Left kidney (tissue), 8 donors: ENCODE data around the gene ANKRD7. TPM values are rescaled to one million over a fixed set of nuclear protein-coding genes. Genes with fewer than 3 reads are reported as not detected.

Source experiments
- DNase-seq: peaks from one replicate; pipeline ENCODE4 v3.0.0-alpha.2; 2013
- long read RNA-seq, 8 donors: transcript quantifications; one replicate each; lab custom pipeline, GENCODE V29; 2026
- polyA plus RNA-seq: library from polyadenylated mRNA; unstranded; fragments of 120-200 nt; gene quantifications from one replicate; pipeline ENCODE4 v1.2.1, GENCODE V29; 2013; ENCODE audit not compliant: insufficient read length

The ANKRD7 gene
- polyA plus RNA-seq = 4.3 TPM
- long read RNA-seq, donor 1 = 0 reads
- long read RNA-seq, donor 2 = 0 reads
- long read RNA-seq, donor 3 = 0 reads
- long read RNA-seq, donor 4 = 0 reads
- long read RNA-seq, donor 5 = 0 reads
- long read RNA-seq, donor 6 = 0 reads
- long read RNA-seq, donor 7 = 0 reads
- long read RNA-seq, donor 8 = 0 reads

GRCh38 chr7:118224521-118224920 lies at the start of gene ANKRD7:
Gene ANKRD7 (plus strand): TSS chr7:118224704. CDS start chr7:118224831, 127 bp downstream.
- no peak for DNase-seq

DNA sequence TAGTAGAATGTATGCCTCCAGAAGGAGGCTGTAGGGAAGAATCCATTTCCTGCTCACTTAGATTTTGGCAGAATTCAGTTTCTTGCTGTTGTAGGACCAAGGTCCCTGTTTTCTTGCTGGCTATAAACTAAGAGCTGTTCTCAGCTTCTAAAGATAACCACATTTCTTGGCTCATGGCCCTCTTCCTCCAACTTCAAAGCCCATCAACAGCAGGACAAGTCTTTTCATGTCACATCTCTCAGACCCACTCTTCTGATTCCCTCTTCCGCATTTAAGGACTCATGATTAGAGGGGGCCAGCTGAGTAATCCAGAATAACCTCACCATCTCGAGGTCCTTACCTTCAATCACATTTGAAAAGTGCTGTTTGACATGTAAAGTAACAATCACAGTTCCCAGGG lies 48.8 kb upstream of the ANKRD7 start:
- no peak for DNase-seq

DNA sequence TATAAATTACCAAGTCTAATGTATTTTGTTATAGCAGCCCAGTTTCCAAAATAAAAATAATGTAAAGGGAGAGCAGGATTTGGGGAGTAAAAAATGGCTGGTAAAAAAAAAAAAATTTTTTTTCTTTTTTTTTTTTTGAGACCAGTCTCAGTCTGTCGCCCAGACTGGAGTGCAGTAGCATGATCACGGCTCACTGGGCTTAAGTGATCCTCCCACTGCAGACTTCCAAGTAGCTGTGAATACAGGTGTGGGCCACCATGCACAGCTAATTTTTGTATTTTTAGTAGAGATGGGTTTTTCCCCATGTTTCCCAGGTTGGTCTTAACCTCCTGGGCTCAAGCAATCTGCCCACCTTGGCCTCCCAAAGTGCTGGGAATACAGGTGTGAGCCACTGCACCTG lies 45.3 kb upstream of the ANKRD7 start:
- no peak for DNase-seq

DNA sequence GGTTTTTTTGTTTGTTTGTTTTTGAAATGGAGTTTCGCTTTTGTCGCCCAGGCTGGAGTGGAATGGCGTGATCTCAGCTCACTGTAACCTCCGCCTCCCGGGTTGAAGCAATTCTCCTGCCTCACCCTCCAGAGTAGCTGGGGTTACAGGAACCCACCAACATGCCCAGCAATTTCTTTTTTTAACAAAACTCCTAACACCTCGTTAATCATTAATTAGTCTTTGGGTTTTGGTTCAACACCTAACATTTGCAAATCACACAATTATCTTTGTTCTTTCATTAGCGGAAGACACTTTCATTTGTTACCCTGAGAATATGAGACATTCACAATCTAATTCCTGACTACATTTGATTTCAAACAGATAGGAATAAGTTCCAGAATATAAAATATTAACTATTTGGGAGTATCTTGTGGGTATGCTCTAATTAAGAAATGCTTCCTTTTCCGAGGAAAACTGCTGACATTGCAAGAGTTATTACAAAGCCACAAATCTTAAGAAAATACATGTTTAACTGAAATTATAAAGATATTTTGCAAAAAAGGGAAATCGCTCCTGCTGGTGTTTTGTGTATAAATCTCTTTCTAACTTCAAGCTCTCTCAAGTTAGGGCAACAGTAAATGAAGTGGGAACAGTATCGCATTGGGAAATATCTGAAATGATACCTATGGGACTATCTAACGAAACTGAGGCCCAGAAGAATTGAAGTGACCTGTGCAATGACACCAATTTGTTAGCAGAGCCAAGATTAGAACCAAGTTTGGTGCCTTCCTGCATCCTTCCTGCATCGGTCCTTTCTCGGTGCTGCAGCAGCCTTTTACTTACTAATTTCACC lies 41.7 kb upstream of the ANKRD7 start:
- DNase-seq = peak; percentile 12

GRCh38 chr7:118183428-118183785 lies 41.1 kb upstream of the ANKRD7 start:
- DNase-seq = no peak

GRCh38 chr7:118183786-118184564 lies 40.5 kb upstream of the ANKRD7 start, which contains the start of gene LSM8:
Gene LSM8 (plus strand): TSS chr7:118184164. CDS start chr7:118184224, 60 bp downstream.
- DNase-seq = peak; percentile 99

GRCh38 chr7:118184565-118184940 lies 40.0 kb upstream of the ANKRD7 start:
- no peak for DNase-seq

GRCh38 chr7:118185163-118185860 lies 39.2 kb upstream of the ANKRD7 start:
- DNase-seq = no peak

GRCh38 chr7:118186501-118186900 lies 38.0 kb upstream of the ANKRD7 start:
- DNase-seq = no peak

DNA sequence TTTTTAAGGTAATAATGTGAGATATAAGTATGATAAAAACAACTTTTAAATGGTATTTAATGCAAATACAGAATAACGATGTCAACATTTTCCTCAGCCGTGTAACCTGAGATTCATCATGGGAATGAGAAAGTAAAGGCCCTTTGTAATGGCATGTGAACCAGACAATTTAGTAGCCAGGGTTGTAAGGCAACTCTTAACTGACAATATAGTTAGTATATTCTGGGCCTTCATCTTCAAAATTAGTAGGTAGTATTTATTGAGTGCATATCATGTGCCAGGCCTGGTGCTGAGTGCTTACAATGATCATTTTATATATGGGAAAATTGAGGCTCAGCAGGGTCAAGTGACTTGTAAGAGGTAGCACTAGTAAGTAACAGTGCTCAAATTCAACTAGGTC lies 29.9 kb upstream of the ANKRD7 start:
- no peak for DNase-seq

DNA sequence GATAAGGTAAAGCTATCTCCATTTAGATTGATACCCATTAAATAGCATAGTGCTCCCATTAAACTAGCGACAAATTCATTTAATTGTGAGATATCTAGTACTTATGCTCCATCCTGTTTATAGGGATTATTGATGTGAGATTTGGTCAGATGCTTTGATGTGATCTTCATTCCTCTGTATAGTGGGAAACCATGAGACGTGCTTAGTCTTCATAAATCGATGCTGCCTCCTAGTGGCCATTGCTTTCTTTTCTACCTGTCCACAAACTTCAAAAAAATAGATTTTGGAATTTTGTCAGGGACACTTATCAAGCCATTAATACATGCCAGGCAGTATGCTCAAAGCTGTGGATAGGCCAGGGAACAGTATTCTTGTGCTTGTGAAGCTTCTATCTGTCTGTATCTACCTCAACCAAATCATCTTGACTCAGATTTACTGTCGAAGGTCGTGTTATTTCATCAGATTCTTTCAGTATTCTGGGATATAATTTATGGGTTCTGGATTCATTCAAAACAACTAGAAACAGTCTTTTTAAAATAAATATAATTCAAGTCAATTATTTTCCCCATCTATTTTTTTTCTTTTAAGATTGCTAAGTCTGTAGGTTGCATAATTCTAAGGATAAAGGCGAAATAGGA lies 28.5 kb upstream of the ANKRD7 start:
- DNase-seq = peak; percentile 45

GRCh38 chr7:118202061-118202460 lies 22.4 kb upstream of the ANKRD7 start:
- no peak for DNase-seq

GRCh38 chr7:118214051-118214832 lies 10.3 kb upstream of the ANKRD7 start:
- DNase-seq = peak; percentile 85

DNA sequence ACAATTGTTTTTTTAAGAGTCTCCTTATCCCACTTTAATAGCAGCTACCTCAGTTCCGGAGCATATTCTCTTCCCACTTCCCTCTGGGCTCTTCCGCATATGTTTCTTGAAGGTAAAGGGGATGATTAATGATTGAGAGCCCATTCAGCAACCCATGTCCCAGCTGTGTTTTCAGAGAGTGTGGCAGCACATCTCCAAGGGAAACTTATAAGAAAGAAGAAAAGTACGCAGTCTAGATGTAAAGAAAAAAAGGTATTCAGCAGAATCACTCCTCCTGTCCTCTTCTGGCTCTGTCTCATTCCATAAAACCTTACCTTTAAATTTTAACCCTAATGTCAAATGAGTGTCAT lies 9.7 kb upstream of the ANKRD7 start:
- DNase-seq = no peak

- DNase-seq = no peak
Measured at GRCh38 chr7:118217210-118217619, 7.3 kb upstream of the ANKRD7 start.

DNA sequence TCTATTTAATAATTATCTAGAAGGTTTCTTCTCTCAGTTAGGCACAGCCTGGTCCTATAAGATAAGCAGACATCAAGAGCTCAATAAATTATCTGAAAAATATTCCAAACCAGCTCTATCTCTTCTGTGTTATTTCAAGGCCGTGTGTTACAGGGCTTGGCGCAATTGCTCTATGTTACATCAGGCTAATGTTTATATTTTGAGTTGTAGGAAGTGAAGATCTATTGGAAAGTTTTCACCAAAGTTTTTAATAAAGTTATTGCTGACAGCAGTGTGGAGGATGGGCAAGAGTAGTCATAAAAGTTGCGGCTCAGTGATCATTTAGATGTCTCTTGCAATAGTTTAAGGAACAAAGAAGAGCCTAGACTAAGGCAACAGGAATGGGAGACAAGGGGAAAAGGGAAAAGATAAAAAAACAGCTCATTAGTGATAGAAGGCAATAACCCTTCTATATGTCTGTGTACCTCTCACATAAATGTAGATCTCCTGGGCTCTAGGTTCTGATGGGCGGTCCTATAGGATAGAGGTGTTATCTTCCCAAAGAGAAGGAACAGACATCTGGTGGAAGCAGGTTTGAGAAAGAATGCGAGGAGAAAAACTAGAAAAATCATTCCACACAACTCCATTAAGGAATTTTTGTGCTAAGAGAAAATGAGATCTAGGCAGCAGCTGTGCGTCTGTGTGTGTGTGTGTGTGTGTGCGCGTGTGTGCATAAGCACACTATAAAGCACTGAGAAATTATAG lies 5.9 kb upstream of the ANKRD7 start:
- no peak for DNase-seq

DNA sequence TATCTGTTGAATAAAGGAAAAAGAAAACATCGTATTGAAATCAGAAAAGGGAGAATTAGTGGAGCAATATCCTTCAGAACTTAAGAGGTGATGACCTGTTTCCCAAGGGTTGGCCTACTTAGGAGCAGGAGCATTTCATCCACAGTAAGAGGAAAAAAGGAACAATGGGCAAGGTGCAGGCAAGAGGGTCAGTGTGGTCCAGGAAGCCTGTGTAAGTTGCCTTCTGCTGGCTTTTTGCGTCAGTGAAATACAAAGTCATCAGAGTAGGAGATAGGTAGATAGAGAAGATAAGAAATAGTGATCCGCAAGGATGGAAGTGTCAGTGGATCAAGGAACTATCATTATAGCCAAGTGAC lies 5.4 kb upstream of the ANKRD7 start:
- no peak for DNase-seq

GRCh38 chr7:118220583-118220982 lies 3.9 kb upstream of the ANKRD7 start:
- no peak for DNase-seq

GRCh38 chr7:118222591-118222990 lies 1.9 kb upstream of the ANKRD7 start:
- DNase-seq = no peak

DNA sequence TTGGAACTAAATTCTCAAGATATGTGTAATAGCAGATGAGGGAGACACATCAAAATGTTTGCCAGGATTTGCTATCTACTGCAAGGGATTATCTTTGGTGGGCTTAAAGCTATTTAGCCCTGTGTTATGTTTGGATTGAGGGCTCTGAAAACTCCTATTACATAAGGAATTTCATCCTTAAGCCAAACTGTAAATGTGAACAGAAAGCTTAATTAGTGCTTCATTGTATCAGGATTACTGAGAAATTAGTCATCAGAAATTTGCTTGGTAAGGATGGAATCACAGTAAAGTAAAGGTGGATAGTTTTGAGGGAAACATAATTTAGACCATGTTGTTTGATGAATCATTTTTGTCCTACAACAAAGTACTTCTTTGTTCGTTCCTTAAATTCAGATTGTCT lies 8.3 kb downstream of the ANKRD7 start:
- no peak for DNase-seq

GRCh38 chr7:118233799-118234198 lies 9.3 kb downstream of the ANKRD7 start:
- DNase-seq = no peak
